GM23338 (cell line): ENCODE data around the gene DIPK1A. TPM values are rescaled to one million over a fixed set of nuclear protein-coding genes. Genes with fewer than 3 reads are reported as not detected.

ENCODE experiments used
- ATAC-seq: fragments of 200-7000 bp; cut with Tn5 transposase; 3 replicates; pipeline ENCODE4 v1.9.1; 2020
- DNase-seq: peaks from one replicate; pipeline ENCODE4 v3.0.0-alpha.2; 2015; ENCODE audit warnings: low spot score
- H2AFZ ChIP-seq: fragments of 200-600 bp; sonication (generic); 2 replicates; pipeline ENCODE4 v1.8.0; 2016; ENCODE audit warnings: antibody characterized with exemption, mild to moderate bottlenecking, moderate library complexity
- H3F3A ChIP-seq: fragments of 200-600 bp; sonication (generic); replicated peaks from 2 replicates; pipeline ENCODE4 v1.8.0; 2017; ENCODE audit warnings: antibody characterized with exemption, mixed run types, low read depth
- H3K27ac ChIP-seq: fragments of 200-600 bp; sonication (generic); 2 replicates; pipeline ENCODE4 v1.6.1; 2016; ENCODE audit warnings: low read depth
- H3K27me3 ChIP-seq: fragments of 200-600 bp; sonication (generic); 2 replicates; pipeline ENCODE4 v1.8.0; 2016; ENCODE audit warnings: mild to moderate bottlenecking, mixed run types, moderate library complexity; ENCODE audit not compliant: insufficient read depth
- H3K36me3 ChIP-seq: fragments of 200-600 bp; sonication (generic); 2 replicates; pipeline ENCODE4 v1.8.0; 2016; ENCODE audit warnings: mild to moderate bottlenecking; ENCODE audit not compliant: insufficient read depth
- H3K4me1 ChIP-seq: fragments of 200-600 bp; sonication (generic); 2 replicates; pipeline ENCODE4 v1.8.0; 2016; ENCODE audit warnings: mild to moderate bottlenecking, moderate library complexity; ENCODE audit not compliant: insufficient read depth
- H3K4me2 ChIP-seq: fragments of 200-600 bp; sonication (generic); 2 replicates; pipeline ENCODE4 v1.7.1; 2017; ENCODE audit warnings: mixed run types
- H3K4me3 ChIP-seq: fragments of 200-600 bp; sonication (generic); 2 replicates; pipeline ENCODE4 v1.6.1; 2016; ENCODE audit warnings: mixed run types
- H3K79me2 ChIP-seq: fragments of 200-600 bp; sonication (generic); replicated peaks from 2 replicates; pipeline ENCODE4 v1.8.0; 2017; ENCODE audit warnings: mild to moderate bottlenecking; ENCODE audit not compliant: insufficient read depth
- H3K9me2 ChIP-seq: fragments of 200-600 bp; sonication (generic); 2 replicates; pipeline ENCODE4 v1.8.0; 2017; ENCODE audit not compliant: insufficient read depth
- H4K20me1 ChIP-seq: fragments of 200-600 bp; sonication (generic); replicated peaks from 2 replicates; pipeline ENCODE4 v1.8.0; 2017; ENCODE audit warnings: mild to moderate bottlenecking; ENCODE audit not compliant: insufficient read depth
- H3K27ac Mint-ChIP-seq: 2 replicates; pipeline ENCODE4 v1.8.0; 2020; ENCODE audit warnings: inconsistent platforms, mild to moderate bottlenecking, moderate library complexity, mixed read lengths
- H3K27me3 Mint-ChIP-seq: 3 replicates; pipeline ENCODE4 v1.8.0; 2022; ENCODE audit warnings: low read depth, mild to moderate bottlenecking, moderate library complexity, mixed read lengths, inconsistent platforms; ENCODE audit not compliant: insufficient read depth, poor library complexity
- H3K36me3 Mint-ChIP-seq: 3 replicates; pipeline ENCODE4 v1.8.0; 2021; ENCODE audit warnings: low read depth, mild to moderate bottlenecking, inconsistent platforms, moderate library complexity, mixed read lengths
- H3K4me1 Mint-ChIP-seq: 3 replicates; pipeline ENCODE4 v1.8.0; 2020; ENCODE audit warnings: mild to moderate bottlenecking, inconsistent platforms, mixed read lengths
- H3K4me3 Mint-ChIP-seq: 3 replicates; pipeline ENCODE4 v1.8.0; 2021; ENCODE audit warnings: moderate library complexity, mild to moderate bottlenecking, inconsistent platforms, mixed read lengths
- H3K9me3 Mint-ChIP-seq: 3 replicates; pipeline ENCODE4 v1.8.0; 2020; ENCODE audit warnings: moderate library complexity, mild to moderate bottlenecking, inconsistent platforms, mixed read lengths
- CREB1 ChIP-seq: fragments of 250-450 bp; sonication (Bioruptor Pico); IDR thresholded peaks from 2 replicates; pipeline ENCODE4 v1.5.0; 2020; ENCODE audit warnings: low read depth, mild to moderate bottlenecking, moderate library complexity
- EZH2phosphoT487 ChIP-seq: fragments of 200-600 bp; sonication (generic); IDR thresholded peaks from one replicate; pipeline ENCODE4 v1.8.1; 2018; ENCODE audit warnings: antibody characterized with exemption; ENCODE audit not compliant: unreplicated experiment
- JUNB ChIP-seq: IDR thresholded peaks from one replicate; pipeline ENCODE4 v1.6.1; 2016; ENCODE audit warnings: antibody characterized with exemption; ENCODE audit not compliant: unreplicated experiment
- NANOG ChIP-seq: IDR thresholded peaks from 2 replicates; pipeline ENCODE4 v1.6.1; 2016; ENCODE audit warnings: antibody characterized with exemption, borderline replicate concordance
- ZNF331 ChIP-seq: fragments of 250-450 bp; sonication (Bioruptor Pico); IDR thresholded peaks from 2 replicates; pipeline ENCODE4 v1.5.0; 2020; ENCODE audit warnings: low read depth, mild to moderate bottlenecking, moderate library complexity
- polyA plus RNA-seq: library from polyadenylated mRNA; unstranded; fragments of >200 nt; fragmentation: Nextera tagmentation; extraction: Ambion mirVana; gene quantifications from 2 replicates; pipeline ENCODE4 v1.2.1, GENCODE V29; 2016
- total RNA-seq: library from RNA; depleted of rRNA; stranded (reverse); fragments of >200 nt; shearing (Covaris generic); gene quantifications from 2 replicates; pipeline ENCODE4 v1.2.3, GENCODE V29; 2014
- TF ChIP-seq, protein P1 (sequence below): IDR thresholded peaks from one replicate; pipeline ENCODE4 v1.6.1; 2018; ENCODE audit warnings: antibody characterized with exemption; ENCODE audit not compliant: unreplicated experiment
- TF ChIP-seq, protein P2 (sequence below): fragments of 250-450 bp; sonication (Bioruptor Pico); IDR thresholded peaks from 2 replicates; pipeline ENCODE4 v1.5.0; 2020; ENCODE audit warnings: mild to moderate bottlenecking, moderate library complexity

Gene DIPK1A
- total and polyA plus RNA-seq, 2 experiments from 2014 or later = 4.8 to 6.1 TPM

DNA sequence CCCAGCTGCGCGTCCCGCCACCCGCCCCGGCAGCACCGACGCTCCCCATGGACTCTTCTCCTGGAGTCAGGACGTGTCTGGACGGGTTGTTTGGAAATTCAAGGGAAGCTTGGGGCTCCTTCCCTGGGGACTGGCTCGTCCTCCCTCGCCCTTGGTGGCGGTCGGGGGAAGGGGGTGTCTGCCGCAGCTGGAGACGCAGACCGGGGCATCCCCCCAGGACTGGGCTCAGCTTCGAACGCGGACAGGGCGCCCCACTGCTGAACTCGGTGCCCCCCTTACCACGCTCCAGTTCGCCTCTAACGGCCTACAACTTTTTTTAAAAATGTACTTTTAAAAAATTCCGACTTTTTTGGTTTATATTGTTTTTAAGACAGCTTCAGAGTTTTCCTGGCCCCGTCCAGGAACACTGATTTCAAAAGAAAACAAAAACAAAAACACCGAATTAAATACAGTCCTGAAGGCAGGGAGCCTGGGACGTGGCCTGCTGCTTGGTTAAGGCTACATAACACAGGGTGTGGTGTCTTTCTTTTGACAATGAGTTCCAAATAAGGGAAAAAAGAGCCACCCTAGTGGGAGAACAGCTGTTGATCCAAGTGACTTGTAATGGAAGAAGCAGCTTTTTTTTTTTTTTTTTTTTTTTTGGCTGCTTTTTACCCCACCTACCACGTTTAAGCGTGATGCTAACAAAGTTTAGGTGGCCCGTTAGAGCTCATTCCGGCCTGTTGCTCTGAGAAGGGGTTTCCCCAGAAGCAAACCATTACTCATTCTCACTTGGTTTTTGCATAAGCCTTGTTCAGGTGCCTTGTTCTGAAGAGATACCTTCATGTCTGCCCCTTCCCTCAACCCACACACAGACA lies 862 bp upstream of the DIPK1A start:
- no peak overlapping the region for H3K27ac Mint-ChIP-seq
- ATAC-seq = peak; percentile 45
- peak overlapping the region; percentile 69; the same call in 1 of the 2 replicates for H2AFZ ChIP-seq

More for the DNA sequence above, 862 bp upstream of the DIPK1A start:
- TF ChIP-seq JUNB = no peak
- TF ChIP-seq ZNF331 (CRISPR knock-in tag) = no peak
- no peak for TF ChIP-seq CREB1 (CRISPR knock-in tag)
- TF ChIP-seq, protein P1, sequence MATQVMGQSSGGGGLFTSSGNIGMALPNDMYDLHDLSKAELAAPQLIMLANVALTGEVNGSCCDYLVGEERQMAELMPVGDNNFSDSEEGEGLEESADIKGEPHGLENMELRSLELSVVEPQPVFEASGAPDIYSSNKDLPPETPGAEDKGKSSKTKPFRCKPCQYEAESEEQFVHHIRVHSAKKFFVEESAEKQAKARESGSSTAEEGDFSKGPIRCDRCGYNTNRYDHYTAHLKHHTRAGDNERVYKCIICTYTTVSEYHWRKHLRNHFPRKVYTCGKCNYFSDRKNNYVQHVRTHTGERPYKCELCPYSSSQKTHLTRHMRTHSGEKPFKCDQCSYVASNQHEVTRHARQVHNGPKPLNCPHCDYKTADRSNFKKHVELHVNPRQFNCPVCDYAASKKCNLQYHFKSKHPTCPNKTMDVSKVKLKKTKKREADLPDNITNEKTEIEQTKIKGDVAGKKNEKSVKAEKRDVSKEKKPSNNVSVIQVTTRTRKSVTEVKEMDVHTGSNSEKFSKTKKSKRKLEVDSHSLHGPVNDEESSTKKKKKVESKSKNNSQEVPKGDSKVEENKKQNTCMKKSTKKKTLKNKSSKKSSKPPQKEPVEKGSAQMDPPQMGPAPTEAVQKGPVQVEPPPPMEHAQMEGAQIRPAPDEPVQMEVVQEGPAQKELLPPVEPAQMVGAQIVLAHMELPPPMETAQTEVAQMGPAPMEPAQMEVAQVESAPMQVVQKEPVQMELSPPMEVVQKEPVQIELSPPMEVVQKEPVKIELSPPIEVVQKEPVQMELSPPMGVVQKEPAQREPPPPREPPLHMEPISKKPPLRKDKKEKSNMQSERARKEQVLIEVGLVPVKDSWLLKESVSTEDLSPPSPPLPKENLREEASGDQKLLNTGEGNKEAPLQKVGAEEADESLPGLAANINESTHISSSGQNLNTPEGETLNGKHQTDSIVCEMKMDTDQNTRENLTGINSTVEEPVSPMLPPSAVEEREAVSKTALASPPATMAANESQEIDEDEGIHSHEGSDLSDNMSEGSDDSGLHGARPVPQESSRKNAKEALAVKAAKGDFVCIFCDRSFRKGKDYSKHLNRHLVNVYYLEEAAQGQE = no peak
- no peak for TF ChIP-seq NANOG
- no peak for TF ChIP-seq EZH2phosphoT487
- TF ChIP-seq, protein P2, sequence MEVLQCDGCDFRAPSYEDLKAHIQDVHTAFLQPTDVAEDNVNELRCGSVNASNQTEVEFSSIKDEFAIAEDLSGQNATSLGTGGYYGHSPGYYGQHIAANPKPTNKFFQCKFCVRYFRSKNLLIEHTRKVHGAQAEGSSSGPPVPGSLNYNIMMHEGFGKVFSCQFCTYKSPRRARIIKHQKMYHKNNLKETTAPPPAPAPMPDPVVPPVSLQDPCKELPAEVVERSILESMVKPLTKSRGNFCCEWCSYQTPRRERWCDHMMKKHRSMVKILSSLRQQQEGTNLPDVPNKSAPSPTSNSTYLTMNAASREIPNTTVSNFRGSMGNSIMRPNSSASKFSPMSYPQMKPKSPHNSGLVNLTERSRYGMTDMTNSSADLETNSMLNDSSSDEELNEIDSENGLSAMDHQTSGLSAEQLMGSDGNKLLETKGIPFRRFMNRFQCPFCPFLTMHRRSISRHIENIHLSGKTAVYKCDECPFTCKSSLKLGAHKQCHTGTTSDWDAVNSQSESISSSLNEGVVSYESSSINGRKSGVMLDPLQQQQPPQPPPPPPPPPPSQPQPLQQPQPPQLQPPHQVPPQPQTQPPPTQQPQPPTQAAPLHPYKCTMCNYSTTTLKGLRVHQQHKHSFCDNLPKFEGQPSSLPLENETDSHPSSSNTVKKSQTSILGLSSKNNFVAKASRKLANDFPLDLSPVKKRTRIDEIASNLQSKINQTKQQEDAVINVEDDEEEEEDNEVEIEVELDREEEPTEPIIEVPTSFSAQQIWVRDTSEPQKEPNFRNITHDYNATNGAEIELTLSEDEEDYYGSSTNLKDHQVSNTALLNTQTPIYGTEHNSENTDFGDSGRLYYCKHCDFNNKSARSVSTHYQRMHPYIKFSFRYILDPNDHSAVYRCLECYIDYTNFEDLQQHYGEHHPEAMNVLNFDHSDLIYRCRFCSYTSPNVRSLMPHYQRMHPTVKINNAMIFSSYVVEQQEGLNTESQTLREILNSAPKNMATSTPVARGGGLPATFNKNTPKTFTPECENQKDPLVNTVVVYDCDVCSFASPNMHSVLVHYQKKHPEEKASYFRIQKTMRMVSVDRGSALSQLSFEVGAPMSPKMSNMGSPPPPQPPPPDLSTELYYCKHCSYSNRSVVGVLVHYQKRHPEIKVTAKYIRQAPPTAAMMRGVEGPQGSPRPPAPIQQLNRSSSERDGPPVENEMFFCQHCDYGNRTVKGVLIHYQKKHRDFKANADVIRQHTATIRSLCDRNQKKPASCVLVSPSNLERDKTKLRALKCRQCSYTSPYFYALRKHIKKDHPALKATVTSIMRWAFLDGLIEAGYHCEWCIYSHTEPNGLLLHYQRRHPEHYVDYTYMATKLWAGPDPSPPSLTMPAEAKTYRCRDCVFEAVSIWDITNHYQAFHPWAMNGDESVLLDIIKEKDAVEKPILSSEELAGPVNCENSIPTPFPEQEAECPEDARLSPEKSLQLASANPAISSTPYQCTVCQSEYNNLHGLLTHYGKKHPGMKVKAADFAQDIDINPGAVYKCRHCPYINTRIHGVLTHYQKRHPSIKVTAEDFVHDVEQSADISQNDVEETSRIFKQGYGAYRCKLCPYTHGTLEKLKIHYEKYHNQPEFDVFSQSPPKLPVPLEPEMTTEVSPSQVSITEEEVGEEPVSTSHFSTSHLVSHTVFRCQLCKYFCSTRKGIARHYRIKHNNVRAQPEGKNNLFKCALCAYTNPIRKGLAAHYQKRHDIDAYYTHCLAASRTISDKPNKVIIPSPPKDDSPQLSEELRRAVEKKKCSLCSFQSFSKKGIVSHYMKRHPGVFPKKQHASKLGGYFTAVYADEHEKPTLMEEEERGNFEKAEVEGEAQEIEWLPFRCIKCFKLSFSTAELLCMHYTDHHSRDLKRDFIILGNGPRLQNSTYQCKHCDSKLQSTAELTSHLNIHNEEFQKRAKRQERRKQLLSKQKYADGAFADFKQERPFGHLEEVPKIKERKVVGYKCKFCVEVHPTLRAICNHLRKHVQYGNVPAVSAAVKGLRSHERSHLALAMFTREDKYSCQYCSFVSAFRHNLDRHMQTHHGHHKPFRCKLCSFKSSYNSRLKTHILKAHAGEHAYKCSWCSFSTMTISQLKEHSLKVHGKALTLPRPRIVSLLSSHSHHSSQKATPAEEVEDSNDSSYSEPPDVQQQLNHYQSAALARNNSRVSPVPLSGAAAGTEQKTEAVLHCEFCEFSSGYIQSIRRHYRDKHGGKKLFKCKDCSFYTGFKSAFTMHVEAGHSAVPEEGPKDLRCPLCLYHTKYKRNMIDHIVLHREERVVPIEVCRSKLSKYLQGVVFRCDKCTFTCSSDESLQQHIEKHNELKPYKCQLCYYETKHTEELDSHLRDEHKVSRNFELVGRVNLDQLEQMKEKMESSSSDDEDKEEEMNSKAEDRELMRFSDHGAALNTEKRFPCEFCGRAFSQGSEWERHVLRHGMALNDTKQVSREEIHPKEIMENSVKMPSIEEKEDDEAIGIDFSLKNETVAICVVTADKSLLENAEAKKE = no peak
- DNase-seq = peak; percentile 78
- Mint-ChIP-seq H3K9me3 (no peaks in the 10 kb centered on the region), H3K4me3 (no peak overlapping the region; the same call in 1 of the 3 replicates), H3K36me3 (no peaks in the 10 kb centered on the region), H3K27me3 (peaks cover 4% of the 10 kb centered on the region), H3K4me1 (peaks cover 7% of the 10 kb centered on the region; the same call in 2 of the 3 replicates)
- H3F3A ChIP-seq = no peaks in the 10 kb centered on the region
- H3K27ac ChIP-seq = peak overlapping the region; percentile 30; the same call in 1 of the 2 replicates
- no peaks in the 10 kb centered on the region; the same call in 1 of the 2 replicates for H4K20me1 ChIP-seq
- H3K4me1 ChIP-seq = peaks cover 14% of the 10 kb centered on the region
- H3K9me2 ChIP-seq = no peaks in the 10 kb centered on the region
- peak overlapping the region; percentile 74 for H3K4me2 ChIP-seq
- peak overlapping the region; percentile 75 for H3K4me3 ChIP-seq
- no peaks in the 10 kb centered on the region for H3K36me3 ChIP-seq
- H3K27me3 ChIP-seq = peaks cover 6% of the 10 kb centered on the region
- no peaks in the 10 kb centered on the region for H3K79me2 ChIP-seq
